ENCODE data around the gene MCM10. TPM values are rescaled to one million over a fixed set of nuclear protein-coding genes. Genes with fewer than 3 reads are reported as not detected.

The MCM10 gene
- polyA plus RNA-seq, result 4.7 TPM
- long read RNA-seq, donor 1, result 0 reads
- long read RNA-seq, donor 2, result 0 reads
- long read RNA-seq, donor 3, result 0 reads
- long read RNA-seq, donor 4, result 0 reads
- long read RNA-seq, donor 5, partial matches to known transcripts, result 0 of 1 reads
- long read RNA-seq, donor 5, other reads (novel, unspliced or antisense), result 0 of 1 reads
- long read RNA-seq, donor 6, partial matches to known transcripts, result 0 of 1 reads
- long read RNA-seq, donor 6, other reads (novel, unspliced or antisense), result 0 of 1 reads
- long read RNA-seq, donor 7, result 0 reads
- long read RNA-seq, donor 8, full-length matches to known transcripts, result 1 of 1 reads
- long read RNA-seq, donor 8, partial matches to known transcripts, result 0 of 1 reads
- long read RNA-seq, donor 8, other reads (novel, unspliced or antisense), result 0 of 1 reads
- long read RNA-seq, donor 9, full-length matches to known transcripts, result 1 of 1 reads
- long read RNA-seq, donor 9, partial matches to known transcripts, result 0 of 1 reads
- long read RNA-seq, donor 9, other reads (novel, unspliced or antisense), result 0 of 1 reads
- long read RNA-seq, donor 10, result 0 reads
- long read RNA-seq, donor 11, full-length matches to known transcripts, result 1 of 1 reads
- long read RNA-seq, donor 11, partial matches to known transcripts, result 0 of 1 reads
- long read RNA-seq, donor 11, other reads (novel, unspliced or antisense), result 0 of 1 reads

GRCh38 chr10:13160934-13161856 is at the start of gene MCM10:
Gene MCM10, plus strand, starts transcription at chr10:13161558. Its CDS starts 2,645 bp downstream, at chr10:13164203.
- DNase-seq, result peak; percentile 99
- no peak within 1 kb of the TSS for H3K27ac ChIP-seq (ENCODE audit: low read length)
- peak within 1 kb of the TSS; percentile 37 for H3K4me3 ChIP-seq (ENCODE audit: low read length)
- H3K36me3 ChIP-seq (ENCODE audit: control insufficient read depth, insufficient read depth, low read length), result no peaks in the 10 kb centered on the region
- no peaks in the 10 kb centered on the region for H3K9me3 ChIP-seq (ENCODE audit: control insufficient read depth, low read depth, low read length)
- no CpG with 5 or more reads among the region's 56 CpGs for WGBS (ENCODE audit: insufficient coverage, low lambda C conversion rate)
- no peaks in the 10 kb centered on the region for H3K27me3 ChIP-seq (ENCODE audit: control insufficient read depth, insufficient read depth, low read length)
- H3K4me1 ChIP-seq (ENCODE audit: control insufficient read depth, insufficient read depth, low read length), result peaks cover 5% of the 10 kb centered on the region

GRCh38 chr10:13113544-13113943 is 47.8 kb upstream of the MCM10 start:
- H3K36me3 ChIP-seq (ENCODE audit: control insufficient read depth, insufficient read depth, low read length), result peaks cover 58% of the 10 kb centered on the region
- no peaks in the 10 kb centered on the region for H3K9me3 ChIP-seq (ENCODE audit: control insufficient read depth, low read depth, low read length)
- H3K27ac ChIP-seq (ENCODE audit: low read length), result no peak overlapping the region
- H3K27me3 ChIP-seq (ENCODE audit: control insufficient read depth, insufficient read depth, low read length), result no peaks in the 10 kb centered on the region
- no peak for DNase-seq
- H3K4me3 ChIP-seq (ENCODE audit: low read length), result no peak overlapping the region
- peaks cover 11% of the 10 kb centered on the region for H3K4me1 ChIP-seq (ENCODE audit: control insufficient read depth, insufficient read depth, low read length)
- 33% methylated on average over 1 of the region's 6 CpGs for WGBS (ENCODE audit: insufficient coverage, low lambda C conversion rate)

GRCh38 chr10:13115832-13116803 is 45.2 kb upstream of the MCM10 start:
- Histone ChIP-seq H3K4me3 (ENCODE audit: low read length) (no peak overlapping the region), H3K27me3 (ENCODE audit: control insufficient read depth, insufficient read depth, low read length) (no peaks in the 10 kb centered on the region), H3K27ac (ENCODE audit: low read length) (peak overlapping the region; percentile 76), H3K9me3 (ENCODE audit: control insufficient read depth, low read depth, low read length) (no peaks in the 10 kb centered on the region), H3K4me1 (ENCODE audit: control insufficient read depth, insufficient read depth, low read length) (peaks cover 4% of the 10 kb centered on the region), H3K36me3 (ENCODE audit: control insufficient read depth, insufficient read depth, low read length) (peaks cover 51% of the 10 kb centered on the region)
- WGBS (ENCODE audit: insufficient coverage, low lambda C conversion rate), result no CpG with 5 or more reads among the region's 12 CpGs
- peak; percentile 57 to 83 for DNase-seq

- Histone ChIP-seq H3K27ac (ENCODE audit: low read length) (no peak overlapping the region), H3K4me1 (ENCODE audit: control insufficient read depth, insufficient read depth, low read length) (peaks cover 4% of the 10 kb centered on the region), H3K36me3 (ENCODE audit: control insufficient read depth, insufficient read depth, low read length) (peaks cover 59% of the 10 kb centered on the region), H3K9me3 (ENCODE audit: control insufficient read depth, low read depth, low read length) (no peaks in the 10 kb centered on the region), H3K4me3 (ENCODE audit: low read length) (no peak overlapping the region), H3K27me3 (ENCODE audit: control insufficient read depth, insufficient read depth, low read length) (no peaks in the 10 kb centered on the region)
- DNase-seq, result no peak
- WGBS (ENCODE audit: insufficient coverage, low lambda C conversion rate), result 85% methylated on average over 4 of the region's 14 CpGs
Observed at GRCh38 chr10:13117841-13118783, 43.2 kb upstream of the MCM10 start.

GRCh38 chr10:13118784-13119410 is 42.5 kb upstream of the MCM10 start:
- H3K27ac ChIP-seq (ENCODE audit: low read length), result no peak overlapping the region
- no peak overlapping the region for H3K4me3 ChIP-seq (ENCODE audit: low read length)
- 83% methylated on average over 2 of the region's 3 CpGs for WGBS (ENCODE audit: insufficient coverage, low lambda C conversion rate)
- no peaks in the 10 kb centered on the region for H3K9me3 ChIP-seq (ENCODE audit: control insufficient read depth, low read depth, low read length)
- H3K36me3 ChIP-seq (ENCODE audit: control insufficient read depth, insufficient read depth, low read length), result peaks cover 59% of the 10 kb centered on the region
- H3K27me3 ChIP-seq (ENCODE audit: control insufficient read depth, insufficient read depth, low read length), result no peaks in the 10 kb centered on the region
- DNase-seq, result no peak
- H3K4me1 ChIP-seq (ENCODE audit: control insufficient read depth, insufficient read depth, low read length), result peaks cover 4% of the 10 kb centered on the region

- Histone ChIP-seq H3K4me1 (ENCODE audit: control insufficient read depth, insufficient read depth, low read length) (no peaks in the 10 kb centered on the region), H3K36me3 (ENCODE audit: control insufficient read depth, insufficient read depth, low read length) (peaks cover 63% of the 10 kb centered on the region), H3K4me3 (ENCODE audit: low read length) (no peak overlapping the region), H3K27ac (ENCODE audit: low read length) (no peak overlapping the region), H3K9me3 (ENCODE audit: control insufficient read depth, low read depth, low read length) (no peaks in the 10 kb centered on the region), H3K27me3 (ENCODE audit: control insufficient read depth, insufficient read depth, low read length) (no peaks in the 10 kb centered on the region)
- WGBS (ENCODE audit: insufficient coverage, low lambda C conversion rate), result 90% methylated on average over 2 of the region's 10 CpGs
- no peak for DNase-seq
Observed at GRCh38 chr10:13120786-13121499, 40.4 kb upstream of the MCM10 start.

- Histone ChIP-seq H3K27me3 (ENCODE audit: control insufficient read depth, insufficient read depth, low read length) (no peaks in the 10 kb centered on the region), H3K9me3 (ENCODE audit: control insufficient read depth, low read depth, low read length) (no peaks in the 10 kb centered on the region), H3K4me1 (ENCODE audit: control insufficient read depth, insufficient read depth, low read length) (no peaks in the 10 kb centered on the region), H3K27ac (ENCODE audit: low read length) (no peak overlapping the region), H3K4me3 (ENCODE audit: low read length) (no peak overlapping the region), H3K36me3 (ENCODE audit: control insufficient read depth, insufficient read depth, low read length) (peaks cover 63% of the 10 kb centered on the region)
- WGBS (ENCODE audit: insufficient coverage, low lambda C conversion rate), result no CpG with 5 or more reads among the region's 1 CpG
- DNase-seq, result no peak
Observed at GRCh38 chr10:13121500-13121854, 39.9 kb upstream of the MCM10 start.

- no peaks in the 10 kb centered on the region for H3K4me1 ChIP-seq (ENCODE audit: control insufficient read depth, insufficient read depth, low read length)
- peaks cover 69% of the 10 kb centered on the region for H3K36me3 ChIP-seq (ENCODE audit: control insufficient read depth, insufficient read depth, low read length)
- no peak overlapping the region for H3K27ac ChIP-seq (ENCODE audit: low read length)
- H3K9me3 ChIP-seq (ENCODE audit: control insufficient read depth, low read depth, low read length), result no peaks in the 10 kb centered on the region
- H3K27me3 ChIP-seq (ENCODE audit: control insufficient read depth, insufficient read depth, low read length), result no peaks in the 10 kb centered on the region
- no peak overlapping the region for H3K4me3 ChIP-seq (ENCODE audit: low read length)
- WGBS (ENCODE audit: insufficient coverage, low lambda C conversion rate), result no CpG with 5 or more reads among the region's 8 CpGs
- no peak for DNase-seq
Observed at GRCh38 chr10:13136651-13137050, 24.7 kb upstream of the MCM10 start.
